GM10847 (cell line): ENCODE measurements around the gene ADGRV1.

Experiments used
- POLR2A ChIP-seq: IDR thresholded peaks from 2 replicates; pipeline ENCODE4 v1.6.1; 2011; ENCODE audit not compliant: insufficient read length; ENCODE audit errors: extremely low read depth

Gene ADGRV1

DNA sequence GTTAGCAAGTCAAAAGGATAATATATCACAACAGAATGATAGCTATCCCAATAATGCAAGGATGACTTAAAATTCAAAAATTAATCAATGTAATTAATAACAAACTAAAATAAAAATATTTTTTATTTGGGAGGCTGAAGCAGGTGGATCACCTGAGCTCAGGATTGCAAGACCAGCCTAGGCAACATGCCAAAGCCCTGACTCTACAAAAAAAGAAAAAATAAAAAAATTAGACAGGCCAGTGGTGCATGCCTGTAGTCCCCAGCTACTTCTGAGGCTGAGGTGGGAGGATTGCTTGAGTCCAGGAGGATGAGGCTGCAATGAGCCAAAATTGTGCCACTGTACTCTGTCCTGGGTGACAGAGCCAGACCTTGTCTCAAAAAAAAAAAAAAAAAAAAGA lies 399.3 kb downstream of the ADGRV1 start:
- no peak for TF ChIP-seq POLR2A

- no peak for TF ChIP-seq POLR2A
These were observed 400.7 kb downstream of the ADGRV1 start for GRCh38 chr5:90959262-90959661.

DNA sequence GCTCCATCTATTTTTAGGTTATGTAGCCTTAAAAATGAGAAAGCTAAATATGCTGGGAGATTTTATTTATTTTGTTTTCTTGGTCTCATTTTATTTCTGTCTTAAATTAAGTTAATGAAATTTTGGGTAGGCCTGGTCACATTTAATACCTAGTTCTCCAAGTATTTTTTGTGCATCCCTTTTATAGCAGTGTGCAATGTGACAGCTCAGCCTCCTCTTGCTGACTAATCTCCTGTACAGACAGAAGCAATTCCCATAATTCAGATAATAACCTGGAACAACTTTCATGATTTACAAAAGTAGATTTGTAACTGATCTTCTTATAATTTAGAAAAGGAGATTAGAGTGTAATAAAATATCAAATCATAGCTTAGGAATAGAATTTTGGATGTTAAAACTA lies 403.9 kb downstream of the ADGRV1 start:
- no peak for TF ChIP-seq POLR2A

- no peak for TF ChIP-seq POLR2A
These were observed 406.6 kb downstream of the ADGRV1 start for GRCh38 chr5:90965110-90965685.

DNA sequence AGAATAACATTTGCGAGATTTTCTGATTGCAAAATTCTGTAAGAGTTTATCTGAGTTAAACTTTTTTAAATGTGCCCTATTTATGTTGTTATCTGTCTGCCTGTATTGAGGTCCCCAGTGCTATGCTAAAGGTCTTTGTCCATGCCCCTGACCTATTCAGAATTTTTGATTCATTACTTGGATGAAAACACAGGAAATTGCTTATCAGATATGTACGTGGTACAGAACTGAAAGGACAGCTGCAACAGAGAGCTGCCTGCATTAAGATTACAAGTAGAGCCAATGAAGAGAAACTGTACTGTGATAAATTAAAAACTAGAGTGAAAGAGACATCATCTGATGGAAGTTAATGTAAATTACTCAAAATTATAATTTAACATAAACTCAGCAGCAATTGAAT lies 408.8 kb downstream of the ADGRV1 start:
- no peak for TF ChIP-seq POLR2A

DNA sequence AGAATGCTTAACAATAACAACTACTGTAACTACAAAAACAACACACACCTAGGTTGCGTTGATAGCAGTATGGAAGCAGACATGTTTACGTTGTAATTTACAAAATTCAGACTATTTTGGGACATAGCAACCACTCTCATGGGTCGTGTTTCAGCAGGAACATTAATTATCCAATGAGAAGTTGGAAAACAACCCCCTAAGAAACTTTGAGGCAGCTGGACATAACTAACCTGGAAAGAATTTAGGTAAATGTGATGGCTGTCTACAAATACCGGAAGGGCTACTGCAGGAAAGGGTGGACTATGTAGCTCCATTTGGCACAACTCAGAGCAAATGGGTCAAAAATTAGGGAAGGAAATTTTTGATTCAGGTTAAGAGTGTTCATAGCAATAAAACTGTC lies 409.3 kb downstream of the ADGRV1 start:
- TF ChIP-seq POLR2A, result no peak

GRCh38 chr5:90968319-90968718 lies 409.7 kb downstream of the ADGRV1 start:
- no peak for TF ChIP-seq POLR2A

- TF ChIP-seq POLR2A, result no peak
These were observed 422.6 kb downstream of the ADGRV1 start for GRCh38 chr5:90981177-90981576.

- no peak for TF ChIP-seq POLR2A
These were observed 423.2 kb downstream of the ADGRV1 start for GRCh38 chr5:90981821-90982220.

DNA sequence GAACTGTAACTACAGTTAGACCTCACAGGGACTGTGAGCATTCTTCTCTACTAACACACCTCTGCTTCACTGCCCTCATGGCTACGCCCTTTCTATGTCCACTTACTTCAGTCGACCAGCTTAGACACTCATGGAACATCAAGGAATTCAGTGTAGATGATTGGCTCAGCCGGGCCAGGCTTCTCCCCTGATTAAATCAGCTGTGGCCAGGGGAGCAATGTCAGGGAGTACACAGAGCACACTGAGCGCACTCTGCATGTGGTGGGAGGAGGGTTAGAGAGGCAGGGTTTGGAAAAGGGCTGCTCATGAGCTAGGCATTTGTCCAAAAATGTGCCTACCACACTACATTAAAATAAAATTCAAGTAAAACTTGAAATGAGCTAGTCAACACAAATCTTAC lies 424.0 kb downstream of the ADGRV1 start:
- TF ChIP-seq POLR2A, result no peak

GRCh38 chr5:90983148-90983547 lies 424.6 kb downstream of the ADGRV1 start:
- TF ChIP-seq POLR2A, result no peak

DNA sequence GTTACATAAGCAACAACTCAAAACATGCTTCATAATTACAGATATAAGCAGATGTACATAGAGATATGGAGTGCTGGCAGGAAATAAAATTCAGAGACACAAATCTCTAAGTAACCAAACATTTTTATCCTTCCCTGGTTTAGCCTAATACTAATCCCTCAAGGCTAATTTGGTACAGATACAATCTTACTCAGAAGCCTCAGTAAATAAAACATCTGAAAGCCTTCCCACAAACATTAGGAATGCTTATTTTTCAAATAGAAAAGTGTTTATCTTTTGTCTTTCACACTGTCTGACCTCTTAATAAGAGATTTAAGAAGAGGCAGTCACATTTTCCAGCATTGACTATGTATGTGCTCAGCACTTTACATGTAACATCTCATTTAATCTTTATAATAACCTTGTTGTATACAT lies 425.1 kb downstream of the ADGRV1 start:
- no peak for TF ChIP-seq POLR2A

GRCh38 chr5:90985341-90985740 lies 426.7 kb downstream of the ADGRV1 start:
- no peak for TF ChIP-seq POLR2A

GRCh38 chr5:90987726-90988125 lies 429.1 kb downstream of the ADGRV1 start:
- no peak for TF ChIP-seq POLR2A

DNA sequence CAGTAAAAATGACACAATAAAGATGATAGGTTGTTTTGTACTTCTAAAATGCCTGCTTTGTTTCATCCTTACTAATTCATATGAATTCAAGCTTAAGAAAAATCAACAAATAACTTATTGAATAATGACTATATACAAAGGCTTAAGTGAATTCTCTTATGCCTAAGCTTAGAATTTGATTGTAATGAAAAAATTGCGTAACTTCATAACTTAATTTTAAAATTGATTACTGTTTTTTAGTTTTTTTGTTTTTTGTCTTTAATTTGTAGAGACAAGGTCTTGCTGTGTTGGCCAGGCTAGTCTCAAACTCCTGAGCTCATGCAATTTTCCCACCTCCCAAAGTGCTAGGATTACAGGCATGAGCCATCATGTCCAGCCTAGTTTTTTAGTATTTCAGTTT lies 432.6 kb downstream of the ADGRV1 start:
- no peak for TF ChIP-seq POLR2A

GRCh38 chr5:90994796-90995195 lies 436.2 kb downstream of the ADGRV1 start:
- no peak for TF ChIP-seq POLR2A

DNA sequence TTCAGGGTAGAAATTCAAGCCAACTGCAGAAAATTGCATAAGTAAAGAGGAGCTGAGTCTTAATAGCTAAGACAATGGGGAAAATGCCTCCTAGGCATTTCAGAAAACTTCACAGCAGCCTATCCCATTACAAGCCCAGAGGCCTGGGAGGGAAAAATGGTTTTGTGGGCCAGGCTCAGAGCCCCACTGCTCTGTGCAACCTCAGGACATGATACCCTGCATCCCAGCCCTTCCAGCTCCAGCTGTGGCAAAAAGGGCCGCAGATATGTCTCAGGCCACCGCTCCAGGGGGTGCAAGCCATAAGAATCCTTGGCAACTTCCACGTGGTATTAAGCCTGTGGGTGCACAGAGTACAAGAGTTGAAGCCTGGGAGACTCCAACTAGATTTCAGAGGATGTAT lies 437.5 kb downstream of the ADGRV1 start:
- no peak for TF ChIP-seq POLR2A

DNA sequence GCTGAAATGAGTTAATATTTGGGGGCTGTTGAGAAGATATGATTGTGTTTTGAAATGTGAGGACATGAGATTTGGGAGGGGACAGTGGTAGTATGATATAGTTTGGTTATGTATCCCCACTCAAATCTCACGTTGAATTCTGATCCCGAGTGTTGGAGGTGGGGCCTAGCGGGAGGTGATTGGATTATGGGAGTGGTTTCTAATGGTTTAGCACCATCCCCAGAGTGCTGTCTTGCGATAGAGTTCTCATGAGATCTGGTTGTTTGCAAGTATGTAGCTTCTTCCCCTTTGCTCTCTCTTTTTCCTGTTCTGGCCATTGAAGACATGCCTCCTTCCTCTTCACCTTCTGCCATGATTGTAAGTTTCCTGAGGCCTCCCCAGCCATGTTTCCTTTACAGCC lies 438.5 kb downstream of the ADGRV1 start:
- no peak for TF ChIP-seq POLR2A
